Hematopoietic multipotent progenitor cell treated with erythropoietin and hydrocortisone succinate and interleukin-3 and kit ligand, for 17 days (in vitro differentiated cells): ENCODE results near the gene ABL2.
A peak's percentile ranks its signal among the peaks of the same experiment; 100 is the strongest.

Experiments used
- DNase-seq: peaks from one replicate; pipeline ENCODE4 v3.0.0-alpha.2; 2015; ENCODE audit warnings: low spot score

ABL2 gene

DNA sequence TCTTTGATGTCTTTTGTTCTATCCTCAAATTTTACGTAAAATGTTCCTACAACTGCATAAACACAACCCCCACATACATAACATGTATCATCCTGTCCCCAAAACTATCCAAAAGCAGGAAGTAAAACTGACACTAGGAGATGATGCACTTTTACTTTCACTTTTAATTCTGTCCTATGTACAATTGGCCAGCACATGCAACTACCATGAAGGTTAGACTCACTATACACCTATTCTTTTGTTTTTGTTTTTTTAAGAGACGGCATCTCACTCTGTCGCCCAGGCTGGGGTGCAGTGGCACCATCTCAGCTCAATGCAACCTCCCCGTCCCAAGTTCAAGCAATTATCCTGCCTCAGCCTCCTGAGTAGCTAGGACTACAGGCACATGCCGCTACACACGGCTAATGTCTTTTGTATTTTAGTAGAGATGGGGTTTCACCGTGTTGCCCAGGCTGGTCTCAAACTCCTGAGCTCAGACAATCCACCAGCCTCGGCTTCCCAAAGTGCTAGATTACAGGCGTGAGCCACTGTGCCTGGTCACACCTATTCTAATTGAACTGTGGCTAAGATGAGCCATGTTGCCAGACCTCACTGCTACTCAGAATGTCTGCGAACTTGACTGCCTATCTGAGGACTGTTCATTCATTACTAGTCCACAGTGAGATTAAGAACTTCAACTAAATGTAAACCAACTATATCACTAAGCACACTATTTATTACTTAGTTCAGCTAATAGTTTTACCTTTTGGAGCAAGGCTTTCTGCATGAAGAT is 99.6 kb downstream of the ABL2 start:
- DNase-seq = peak; percentile 53

DNA sequence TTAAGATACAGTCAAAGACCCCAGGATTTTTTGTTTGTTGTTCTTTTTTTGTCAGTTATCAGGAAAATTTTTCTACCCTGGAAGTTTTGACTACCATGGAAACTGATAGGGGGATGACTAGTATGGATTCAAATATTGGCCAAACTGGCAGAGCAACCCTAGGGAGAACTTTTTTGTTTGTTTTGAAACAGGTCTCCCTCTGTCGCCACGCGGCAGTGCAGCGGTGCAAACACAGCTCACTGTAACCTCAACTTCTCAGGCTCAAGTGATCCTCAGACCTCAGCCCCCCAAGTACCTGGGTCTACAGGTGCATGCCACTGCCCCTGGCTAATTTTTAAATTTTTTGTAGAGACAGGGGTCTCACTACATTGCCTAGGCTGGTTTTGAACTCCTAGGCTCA is 101.0 kb downstream of the ABL2 start:
- no peak for DNase-seq

DNA sequence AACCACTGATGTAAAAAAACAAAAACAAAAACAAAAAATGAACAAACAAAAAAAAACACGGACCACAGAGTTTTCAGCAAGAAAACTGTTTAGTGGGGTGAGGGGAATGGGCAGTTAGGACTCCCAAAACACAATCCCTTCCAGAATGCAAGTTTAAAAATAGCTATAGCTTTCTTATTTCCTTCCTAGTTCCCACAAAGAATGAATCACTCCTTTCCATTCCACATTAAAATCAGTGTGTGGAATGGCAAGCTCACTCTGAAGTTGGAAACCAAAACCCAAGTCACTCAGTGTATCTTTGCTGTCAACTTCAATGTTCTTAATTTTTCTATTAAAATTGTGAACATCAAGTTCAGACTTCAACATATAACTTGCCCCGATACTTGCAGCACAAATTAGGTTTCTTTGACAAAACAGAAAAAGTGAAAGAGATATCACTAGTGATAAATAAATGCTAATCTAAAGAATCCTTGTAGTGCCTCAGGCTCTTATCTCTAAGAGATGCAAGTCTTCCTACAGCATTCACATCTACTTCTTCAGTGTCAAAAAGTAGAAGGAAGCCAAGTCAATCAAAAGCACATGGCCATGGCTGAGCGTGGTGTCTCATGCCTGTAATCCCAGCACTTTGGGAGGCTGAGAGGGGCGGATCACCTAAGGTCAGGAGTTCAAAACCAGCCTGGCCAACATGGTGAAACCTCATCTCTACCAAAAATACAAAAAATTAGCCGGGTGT is 102.1 kb downstream of the ABL2 start:
- no peak for DNase-seq

DNA sequence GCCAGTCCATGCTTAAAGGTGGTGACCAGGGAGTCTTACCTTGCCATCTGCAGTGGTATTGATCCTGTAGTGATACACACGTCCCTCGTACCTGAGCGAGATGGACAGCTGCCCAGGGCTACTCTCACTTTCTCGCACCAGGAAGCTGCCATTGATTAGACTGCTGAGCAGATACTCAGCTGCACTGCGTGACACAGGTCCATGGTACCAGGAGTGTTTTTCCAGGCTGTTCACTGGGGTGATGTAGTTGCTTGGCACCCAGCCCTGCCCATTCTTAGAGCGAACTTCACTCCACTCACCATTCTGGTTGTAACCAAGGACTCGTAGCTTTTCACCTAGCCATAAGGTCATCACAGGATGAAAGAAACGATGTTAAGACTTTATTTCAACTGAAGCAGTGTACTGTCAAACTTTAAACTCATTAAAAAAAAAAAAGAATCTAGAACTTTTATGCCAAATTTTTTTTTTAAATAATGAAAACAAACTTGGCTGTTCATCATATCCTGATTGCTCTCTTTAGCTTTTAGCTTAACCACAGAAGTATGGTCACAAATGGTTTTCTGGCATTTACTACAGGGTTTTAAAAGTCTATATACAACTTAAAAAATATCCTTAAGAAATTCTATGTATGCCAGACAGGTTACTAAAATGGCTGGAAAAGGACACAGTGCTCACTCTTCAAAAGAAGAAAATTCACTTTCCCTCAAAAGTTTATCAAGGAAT is 103.0 kb downstream of the ABL2 start:
- DNase-seq = no peak

DNA sequence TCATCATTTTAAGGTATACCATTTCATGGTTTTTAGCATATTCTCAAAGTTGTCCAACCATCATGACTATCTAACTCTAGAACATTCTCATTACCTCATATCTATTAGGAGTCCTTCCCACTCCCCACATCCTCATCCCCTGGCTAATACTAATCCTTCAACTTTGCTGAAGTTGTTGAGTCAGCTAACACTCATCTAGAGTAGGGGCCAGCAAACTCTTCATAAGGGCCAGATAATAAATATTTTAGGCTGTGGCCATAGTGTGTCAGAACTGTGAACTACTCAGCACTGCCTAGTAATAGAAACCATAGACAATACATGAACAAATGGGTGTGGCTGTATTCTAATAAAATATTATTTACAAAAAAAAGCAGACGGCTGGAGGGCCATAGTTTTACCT is 104.6 kb downstream of the ABL2 start:
- DNase-seq = no peak

DNA sequence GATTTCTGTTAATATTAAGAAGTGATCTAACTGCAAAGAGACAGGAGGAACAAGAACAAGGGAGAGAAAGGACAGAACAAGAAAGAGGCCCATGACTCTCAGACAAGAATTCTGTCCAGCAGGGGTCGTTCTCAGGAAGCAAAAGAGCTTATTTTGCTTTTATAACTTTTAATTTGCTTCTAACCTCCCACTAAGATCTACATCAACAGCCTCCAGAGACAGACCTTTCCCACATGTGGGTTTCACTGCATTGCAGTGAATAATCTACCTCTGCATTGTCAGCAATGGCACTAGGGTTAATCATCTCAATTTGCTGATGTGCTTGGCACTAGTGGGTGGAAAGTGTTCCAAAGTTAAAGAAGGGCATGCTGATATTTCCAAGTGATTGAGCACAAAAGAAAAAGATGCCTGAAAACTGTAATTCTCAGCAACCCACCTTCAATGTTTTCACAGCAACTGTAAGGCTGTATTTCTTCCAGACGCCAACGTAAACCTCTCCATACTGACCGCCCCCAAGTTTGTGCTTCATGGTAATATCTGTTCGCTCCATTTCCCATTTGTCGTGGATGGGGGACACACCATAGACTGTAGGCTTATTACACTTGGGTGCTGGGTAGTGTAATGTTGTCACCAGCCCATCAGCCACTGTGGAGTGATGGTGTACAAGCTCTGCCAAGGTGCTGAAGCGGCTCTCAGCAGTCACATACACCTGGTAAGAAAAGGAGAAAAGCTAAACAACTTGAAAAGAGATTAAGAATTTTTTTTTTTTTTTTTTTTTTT is 108.1 kb downstream of the ABL2 start:
- DNase-seq = peak; percentile 45

DNA sequence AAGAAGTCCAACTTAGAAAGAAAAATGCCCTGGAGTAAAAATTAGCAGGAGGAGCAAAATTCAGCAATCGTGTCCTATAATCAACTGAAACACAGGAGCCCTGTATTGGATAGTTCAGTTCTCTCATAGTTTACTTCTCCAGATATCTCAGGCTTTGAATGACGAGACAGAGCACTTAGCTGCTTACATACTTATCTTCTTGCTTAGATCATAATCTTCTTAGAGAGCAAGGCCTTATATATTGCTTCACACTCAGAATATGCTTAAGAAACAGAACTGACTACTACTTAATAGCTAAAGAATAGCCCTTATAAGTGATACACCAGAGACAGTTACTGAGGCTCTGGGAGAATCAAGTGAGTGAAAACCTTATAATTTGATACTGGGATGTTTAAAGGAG is 108.7 kb downstream of the ABL2 start:
- no peak for DNase-seq

DNA sequence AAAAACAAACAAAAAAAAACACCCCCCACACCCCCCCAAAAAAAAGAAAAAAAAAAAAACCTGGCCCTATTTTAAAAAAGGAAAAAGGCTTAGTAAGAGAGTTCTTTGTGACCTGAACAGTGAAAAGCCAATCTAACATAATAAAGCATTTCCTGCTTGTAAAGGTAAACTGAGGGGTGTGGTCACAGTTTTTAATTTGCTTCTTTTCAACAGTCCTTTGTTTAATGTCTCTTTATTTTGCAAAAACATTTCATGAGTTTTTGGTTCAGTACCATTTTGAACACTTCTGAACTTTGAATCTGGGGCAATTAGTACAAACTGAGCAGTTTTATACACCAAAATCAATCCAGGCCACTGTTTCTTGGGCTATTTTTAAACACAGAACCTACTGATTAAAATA is 110.0 kb downstream of the ABL2 start:
- no peak for DNase-seq

DNA sequence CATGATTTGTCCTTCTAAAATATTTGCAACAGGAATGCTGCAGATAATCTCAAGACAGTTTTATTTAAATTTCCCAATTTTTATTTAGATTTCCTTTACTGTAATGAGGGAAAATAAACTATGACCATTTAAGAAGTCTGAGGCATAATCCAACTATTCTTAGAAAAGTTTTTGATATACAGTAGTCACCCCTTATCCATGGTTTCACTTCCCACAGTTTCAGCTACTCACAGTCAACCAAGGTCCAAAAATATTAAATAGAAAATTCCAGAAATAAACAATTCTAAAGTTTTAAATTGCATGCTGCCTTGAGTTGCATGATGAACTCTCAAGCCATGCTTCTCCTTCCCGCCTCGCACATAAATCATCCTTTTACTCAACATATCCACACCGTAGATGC is 114.3 kb downstream of the ABL2 start:
- DNase-seq = no peak

DNA sequence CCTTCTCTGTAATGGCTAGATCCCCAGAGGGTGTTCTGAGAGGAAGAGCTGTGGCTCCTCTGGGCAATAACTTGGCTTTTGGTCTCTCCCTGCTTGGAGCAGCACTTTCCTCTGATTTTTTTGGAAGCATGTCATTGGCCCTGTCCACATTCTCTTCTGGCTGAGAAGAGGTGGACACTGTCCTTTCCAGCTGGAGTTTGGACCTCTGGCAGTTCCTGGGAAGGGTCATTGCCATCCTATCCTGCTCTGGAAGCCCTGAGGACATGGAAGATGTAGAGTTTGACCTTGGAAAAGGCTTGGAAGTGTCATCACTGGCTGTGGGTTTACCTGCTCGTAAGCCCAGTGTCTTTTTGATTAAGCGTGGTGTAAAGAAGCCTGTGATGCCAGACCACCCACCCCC is 120.8 kb downstream of the ABL2 start:
- DNase-seq = no peak

DNA sequence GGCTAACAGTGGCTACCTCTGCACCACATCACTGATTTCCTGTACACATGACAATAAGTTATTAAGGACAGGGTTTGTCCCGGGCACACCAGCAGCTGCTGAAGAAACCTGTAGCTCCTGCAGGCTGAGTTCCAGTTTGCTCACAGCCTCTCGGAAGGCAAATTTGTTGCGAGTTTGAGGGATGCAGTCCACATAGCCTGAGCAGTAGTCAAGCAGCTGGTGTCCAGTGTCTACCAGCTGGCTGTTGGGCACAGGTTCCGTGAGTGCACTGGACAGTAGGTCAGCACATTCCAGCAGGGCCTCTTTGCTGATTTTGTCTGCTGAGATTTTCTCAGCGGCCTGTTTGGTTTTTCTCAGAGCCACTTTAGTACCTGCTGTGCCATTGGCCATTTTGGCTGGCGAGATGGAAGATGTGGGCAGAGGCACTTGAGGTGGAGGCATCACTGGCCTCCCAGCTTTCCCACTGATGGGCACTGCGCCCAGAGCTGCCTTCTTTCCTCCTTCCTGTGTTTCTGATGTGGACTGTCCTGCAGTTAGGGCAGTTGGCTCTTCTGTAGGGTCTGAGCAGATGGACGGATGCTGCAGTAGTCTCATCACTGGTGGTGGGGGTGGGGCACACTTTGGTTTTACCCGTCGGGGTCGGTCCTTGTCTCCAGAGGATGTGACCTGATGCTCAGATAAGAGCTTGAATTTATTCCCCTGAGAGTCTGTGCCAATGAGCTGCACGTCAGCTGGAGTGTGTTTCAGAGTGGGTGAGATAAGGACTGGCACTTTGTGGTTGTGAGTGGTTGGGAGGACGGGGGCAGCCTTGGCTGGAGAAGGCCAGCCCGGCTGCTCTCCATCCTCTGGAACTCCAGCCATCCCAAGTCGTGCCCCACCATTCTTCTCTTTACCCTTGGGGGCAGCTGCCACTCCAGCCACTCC is 121.5 kb downstream of the ABL2 start:
- DNase-seq = no peak

DNA sequence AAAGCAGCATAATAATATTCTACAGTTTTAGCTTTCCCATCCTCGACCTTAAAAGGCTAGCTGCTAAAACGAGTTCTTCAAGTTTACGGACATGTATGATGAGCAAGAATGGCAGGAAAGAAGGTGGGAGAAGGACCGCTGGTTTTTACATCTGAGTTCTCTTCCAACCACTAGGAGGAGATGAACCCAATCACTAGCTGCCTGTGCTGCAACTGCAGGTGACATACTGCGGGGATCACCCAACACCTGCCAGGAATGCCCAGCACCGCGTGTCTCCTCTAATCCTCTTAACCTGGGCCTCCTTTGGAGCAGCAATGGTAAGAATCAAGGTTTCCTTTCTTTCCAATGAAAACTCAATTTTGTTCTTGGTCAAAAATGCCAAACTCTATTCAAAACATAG is 124.1 kb downstream of the ABL2 start:
- no peak for DNase-seq

DNA sequence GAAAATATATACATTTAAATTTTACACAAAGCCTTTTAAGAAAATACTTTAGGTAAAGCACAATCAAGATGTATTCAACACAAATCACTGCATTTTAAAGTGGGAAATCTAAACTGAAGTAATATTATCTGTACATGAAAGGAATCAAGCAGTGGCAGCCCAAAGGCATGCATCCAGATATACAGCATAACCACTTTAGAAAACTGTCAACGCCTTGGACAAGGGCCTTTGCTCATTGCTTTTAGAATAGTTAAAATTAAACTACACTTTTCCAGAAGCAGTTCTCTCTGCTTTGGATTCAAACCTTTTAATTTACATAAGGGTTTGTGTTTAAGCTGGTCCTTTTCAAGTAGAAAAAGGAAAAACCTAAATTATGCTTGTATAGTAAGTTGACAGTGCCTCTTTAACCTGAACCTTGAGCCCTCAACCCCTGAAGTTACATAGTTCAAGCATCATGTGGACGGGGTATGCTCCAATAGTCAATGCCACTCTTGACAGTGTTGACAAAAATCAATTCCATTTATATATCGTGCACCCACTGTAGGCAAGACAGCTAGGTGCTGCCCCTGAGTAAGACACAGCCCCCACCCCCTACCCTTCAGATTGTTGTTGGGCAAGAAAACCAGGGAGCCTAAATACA is 124.7 kb downstream of the ABL2 start:
- DNase-seq = no peak

DNA sequence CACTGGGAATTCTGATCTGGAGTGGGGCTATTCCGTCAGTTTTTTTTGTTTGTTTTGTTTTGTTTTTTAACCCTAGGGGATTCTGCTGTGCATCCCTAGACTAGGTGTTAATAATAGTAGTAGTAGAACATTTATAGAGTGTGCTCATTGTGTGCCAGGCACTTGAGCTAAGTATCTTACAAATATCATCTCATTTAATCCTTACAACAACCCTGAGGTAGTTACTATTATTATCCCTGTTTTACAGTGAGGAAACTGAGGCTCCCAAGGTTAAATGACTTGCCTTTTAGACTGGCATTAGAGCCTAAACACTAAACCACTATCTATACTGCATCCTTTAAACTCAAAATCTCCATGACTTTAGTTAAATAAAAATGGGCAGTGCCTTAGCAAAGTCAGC is 125.5 kb downstream of the ABL2 start:
- DNase-seq = no peak

DNA sequence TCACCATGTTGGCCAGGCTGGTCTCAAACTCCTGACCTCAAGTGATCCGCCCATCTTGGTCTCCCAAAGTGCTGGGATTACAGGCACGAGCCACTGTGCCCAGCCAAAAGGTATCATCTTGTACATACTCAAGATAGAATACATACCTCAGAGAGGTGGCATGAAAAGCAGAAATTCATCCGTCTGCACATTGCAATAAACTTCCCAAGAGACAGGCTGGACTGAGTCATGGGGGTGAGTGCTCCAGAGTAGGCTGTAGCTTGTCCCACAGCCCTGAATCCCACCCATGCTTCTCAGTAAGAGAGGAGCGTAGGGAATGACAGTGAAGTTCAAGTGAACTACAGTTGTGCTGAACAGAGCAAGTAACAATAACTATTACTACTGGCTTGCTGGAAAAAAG is 127.9 kb downstream of the ABL2 start:
- no peak for DNase-seq

DNA sequence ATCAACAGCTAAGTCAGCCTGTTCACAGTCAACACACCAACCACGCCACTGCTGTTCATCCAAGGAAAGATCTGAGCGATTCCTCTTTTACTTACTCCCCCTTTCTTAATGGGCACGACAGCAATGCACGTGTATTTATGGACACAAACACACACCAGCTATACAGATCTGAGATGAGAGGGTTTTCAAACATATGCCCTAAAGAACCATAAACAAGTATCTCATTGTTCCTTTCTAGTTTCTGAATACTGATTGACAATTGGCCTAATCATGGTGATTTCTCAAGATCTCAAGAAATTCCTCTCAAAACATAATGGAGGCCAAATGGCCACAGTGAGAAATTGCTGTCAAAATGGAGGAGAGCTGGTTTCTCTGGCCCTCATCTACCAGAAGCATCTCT is 129.6 kb downstream of the ABL2 start:
- no peak for DNase-seq

DNA sequence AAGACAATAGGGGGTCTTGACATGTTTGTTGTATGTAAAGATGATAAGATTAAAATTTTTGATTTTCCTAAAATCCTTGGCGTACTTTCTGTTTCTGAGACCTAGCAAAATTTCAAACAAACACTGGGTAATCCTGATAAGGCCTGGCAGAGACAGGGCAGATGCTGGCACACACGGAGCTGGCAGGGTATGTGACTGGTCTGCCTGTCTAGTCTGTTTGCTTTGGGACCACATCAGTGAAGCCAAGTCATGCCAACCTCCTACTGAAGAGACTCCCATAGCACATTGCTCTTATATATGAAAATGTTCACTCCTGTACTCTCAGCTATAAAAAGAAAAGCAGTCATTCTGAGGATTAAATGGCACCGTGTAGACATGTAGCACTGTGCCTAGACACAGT is 133.6 kb downstream of the ABL2 start:
- DNase-seq = no peak

DNA sequence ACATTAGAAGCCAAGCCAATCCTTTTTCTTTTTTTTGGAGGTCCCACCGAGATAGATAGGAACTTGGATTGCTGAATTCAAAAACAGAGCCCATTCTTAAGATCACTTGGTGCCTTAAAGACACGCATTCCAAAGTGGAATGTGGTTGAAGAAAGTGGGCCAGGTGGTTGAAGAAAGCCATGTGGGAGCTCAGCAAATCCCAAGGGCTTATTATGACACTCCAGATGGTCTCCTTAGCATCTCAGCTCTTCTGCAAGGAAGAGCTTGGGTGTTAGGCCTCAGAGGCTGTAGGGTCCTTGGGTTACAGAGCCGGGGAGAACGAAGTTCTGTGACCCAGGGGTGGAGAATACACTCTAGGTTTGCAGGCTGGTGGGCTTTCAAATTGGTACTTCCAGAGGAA is 134.1 kb downstream of the ABL2 start:
- no peak for DNase-seq

DNA sequence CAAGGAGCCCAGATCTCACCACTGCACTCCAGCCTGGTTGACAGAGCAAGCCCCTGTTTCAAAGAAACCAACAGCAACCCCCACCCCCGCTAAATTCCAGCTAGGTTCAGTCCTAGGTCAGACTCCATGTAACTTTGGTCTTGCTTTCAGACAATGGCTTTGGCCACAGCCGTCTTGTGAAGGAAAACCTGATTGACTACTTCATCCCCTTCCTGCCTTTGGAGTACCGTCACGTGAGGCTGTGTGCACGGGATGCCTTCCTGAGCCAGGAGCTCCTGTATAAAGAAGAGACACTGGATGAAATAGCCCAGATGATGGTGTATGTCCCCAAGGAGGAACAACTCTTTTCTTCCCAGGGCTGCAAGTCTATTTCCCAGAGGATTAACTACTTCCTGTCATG is 134.7 kb downstream of the ABL2 start:
- DNase-seq = no peak

DNA sequence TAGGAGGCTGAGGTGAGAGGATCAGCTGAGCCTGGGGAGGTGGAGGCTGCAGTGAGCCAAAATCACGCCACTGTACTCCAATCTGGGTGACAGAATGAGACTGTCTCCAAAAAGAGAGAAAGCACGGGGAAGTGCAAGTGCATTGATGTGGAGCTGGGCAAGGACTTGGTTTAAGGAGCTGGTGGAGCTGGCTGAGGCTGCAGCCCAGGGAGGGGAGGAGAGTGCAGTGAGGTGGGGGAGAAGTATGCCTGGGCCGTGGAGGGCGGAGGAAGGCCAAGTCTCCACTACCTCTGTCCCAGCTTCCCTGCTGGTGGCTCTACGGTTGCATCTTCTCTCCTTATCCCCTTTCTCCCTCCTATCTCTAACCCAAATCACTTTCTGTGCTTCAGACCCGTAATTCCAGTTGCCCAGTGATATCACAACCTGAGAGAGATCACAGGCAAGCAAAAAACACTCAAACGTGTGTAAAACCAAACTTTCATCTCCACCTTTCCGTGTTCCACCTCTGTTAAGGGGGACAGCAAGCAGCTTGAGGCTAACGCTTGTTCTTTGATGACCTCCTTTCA is 136.5 kb downstream of the ABL2 start:
- no peak for DNase-seq
